ENCODE data around the gene NUTF2. TPM values are rescaled to one million over a fixed set of nuclear protein-coding genes. Genes with fewer than 3 reads are reported as not detected.
A peak's percentile ranks its signal among the peaks of the same experiment; 100 is the strongest.
"Not testable (repeated sequence)": the region's sequence is repeated elsewhere in the genome, so short reads cannot be mapped to it uniquely, and the experiment has no call there.

The NUTF2 gene
- total RNA-seq, 1 donor from 2014 or later: 230 TPM

- DNase-seq (ENCODE audit: low read depth, low spot score): no peak
Measured at GRCh38 chr16:67884684-67885083, 38.0 kb downstream of the NUTF2 start, which contains the start of gene NRN1L. Gene NRN1L (plus strand): TSS chr16:67884885. CDS start chr16:67884904, 19 bp downstream.

DNA sequence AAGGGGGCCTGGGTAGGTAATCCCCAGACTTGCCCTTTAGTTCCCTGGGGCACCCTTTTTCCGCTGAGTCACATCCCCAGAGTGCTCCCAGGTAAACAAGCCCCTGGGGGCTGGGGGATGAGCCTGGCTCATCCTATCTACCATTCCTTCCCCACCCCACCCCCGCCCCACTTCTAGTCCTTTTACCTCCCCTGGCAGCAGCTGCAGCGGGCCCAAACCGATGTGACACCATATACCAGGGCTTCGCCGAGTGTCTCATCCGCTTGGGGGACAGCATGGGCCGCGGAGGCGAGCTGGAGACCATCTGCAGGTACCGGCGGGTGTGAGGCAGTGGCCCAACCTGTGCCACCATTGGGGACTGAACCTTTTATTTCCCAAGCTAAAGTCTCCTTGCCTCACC is 38.8 kb downstream of the NUTF2 start:
- no peak for DNase-seq (ENCODE audit: low read depth, low spot score)

DNA sequence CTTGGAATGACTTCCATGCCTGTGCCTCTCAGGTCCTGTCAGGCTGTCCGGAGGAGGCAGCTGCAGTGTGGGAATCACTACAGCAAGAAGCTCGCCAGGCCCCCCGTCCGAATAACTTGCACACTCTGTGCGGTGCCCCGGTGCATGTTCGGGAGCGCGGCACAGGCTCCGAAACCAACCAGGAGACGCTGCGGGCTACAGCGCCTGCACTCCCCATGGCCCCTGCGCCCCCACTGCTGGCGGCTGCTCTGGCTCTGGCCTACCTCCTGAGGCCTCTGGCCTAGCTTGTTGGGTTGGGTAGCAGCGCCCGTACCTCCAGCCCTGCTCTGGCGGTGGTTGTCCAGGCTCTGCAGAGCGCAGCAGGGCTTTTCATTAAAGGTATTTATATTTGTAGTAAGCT is 39.2 kb downstream of the NUTF2 start:
- DNase-seq (ENCODE audit: low read depth, low spot score): no peak

GRCh38 chr16:67886387-67886786 is 39.7 kb downstream of the NUTF2 start:
- no peak for DNase-seq (ENCODE audit: low read depth, low spot score)

- no peak for DNase-seq (ENCODE audit: low read depth, low spot score)
Measured at GRCh38 chr16:67888331-67888730, 41.6 kb downstream of the NUTF2 start.

- DNase-seq (ENCODE audit: low read depth, low spot score): no peak
Measured at GRCh38 chr16:67892375-67892774, 45.6 kb downstream of the NUTF2 start.

DNA sequence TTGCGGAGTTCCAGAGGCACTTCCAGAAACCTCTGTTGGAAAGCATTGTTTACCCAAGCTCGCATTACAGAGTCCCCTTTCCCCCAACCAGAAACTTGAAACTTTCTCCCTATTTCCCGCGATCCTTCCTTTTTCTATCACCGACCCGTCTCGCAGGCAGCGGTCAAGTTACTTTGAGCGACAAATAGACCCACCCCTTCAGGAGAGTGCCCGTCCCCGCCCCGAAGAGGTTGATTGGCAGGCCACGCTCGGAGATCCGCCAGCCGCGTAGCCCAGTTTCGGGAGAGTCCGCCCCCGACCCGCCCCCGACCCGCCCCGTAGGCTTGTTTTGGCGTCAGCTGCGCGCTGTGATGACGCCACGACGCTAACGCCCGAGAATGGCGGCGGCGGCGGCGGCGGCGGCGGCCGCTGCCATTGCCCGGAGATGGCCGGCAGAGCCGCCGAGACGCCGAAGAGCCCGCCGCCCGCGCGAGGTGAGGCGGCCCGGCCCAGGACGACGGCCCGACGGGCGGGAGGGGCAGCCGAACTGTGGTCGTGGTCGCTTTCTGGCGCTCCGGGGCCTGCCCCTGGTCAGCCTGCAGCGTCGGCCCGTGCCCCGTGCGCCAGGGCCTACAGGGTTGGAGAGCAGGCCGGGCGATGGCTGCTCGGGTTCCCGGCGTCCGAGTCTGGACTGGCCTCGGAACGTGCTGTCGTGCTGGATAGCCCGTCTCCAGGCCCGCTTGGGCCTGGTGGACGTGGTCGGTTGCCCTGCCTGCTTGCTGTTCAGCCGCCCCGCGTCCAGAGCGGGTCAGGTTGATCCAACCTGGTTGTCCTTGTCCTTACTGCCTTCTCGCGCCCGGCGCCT is 46.4 kb downstream of the NUTF2 start, which contains the start of gene PSKH1:
Gene PSKH1 (plus strand): TSS at position 356 of the 844 bp plus-strand sequence. CDS start 15,496 bp downstream, outside the sequence.
- DNase-seq (ENCODE audit: low read depth, low spot score): peak; percentile 87

- no peak for DNase-seq (ENCODE audit: low read depth, low spot score)
Measured at GRCh38 chr16:67893743-67894399, 47.1 kb downstream of the NUTF2 start.

GRCh38 chr16:67897231-67897630 is 50.5 kb downstream of the NUTF2 start:
- peak; percentile 71 for DNase-seq (ENCODE audit: low read depth, low spot score)

- DNase-seq (ENCODE audit: low read depth, low spot score): no peak
Measured at GRCh38 chr16:67901734-67902133, 55.0 kb downstream of the NUTF2 start.

GRCh38 chr16:67902831-67903230 is 56.1 kb downstream of the NUTF2 start:
- peak; percentile 54 for DNase-seq (ENCODE audit: low read depth, low spot score)

DNA sequence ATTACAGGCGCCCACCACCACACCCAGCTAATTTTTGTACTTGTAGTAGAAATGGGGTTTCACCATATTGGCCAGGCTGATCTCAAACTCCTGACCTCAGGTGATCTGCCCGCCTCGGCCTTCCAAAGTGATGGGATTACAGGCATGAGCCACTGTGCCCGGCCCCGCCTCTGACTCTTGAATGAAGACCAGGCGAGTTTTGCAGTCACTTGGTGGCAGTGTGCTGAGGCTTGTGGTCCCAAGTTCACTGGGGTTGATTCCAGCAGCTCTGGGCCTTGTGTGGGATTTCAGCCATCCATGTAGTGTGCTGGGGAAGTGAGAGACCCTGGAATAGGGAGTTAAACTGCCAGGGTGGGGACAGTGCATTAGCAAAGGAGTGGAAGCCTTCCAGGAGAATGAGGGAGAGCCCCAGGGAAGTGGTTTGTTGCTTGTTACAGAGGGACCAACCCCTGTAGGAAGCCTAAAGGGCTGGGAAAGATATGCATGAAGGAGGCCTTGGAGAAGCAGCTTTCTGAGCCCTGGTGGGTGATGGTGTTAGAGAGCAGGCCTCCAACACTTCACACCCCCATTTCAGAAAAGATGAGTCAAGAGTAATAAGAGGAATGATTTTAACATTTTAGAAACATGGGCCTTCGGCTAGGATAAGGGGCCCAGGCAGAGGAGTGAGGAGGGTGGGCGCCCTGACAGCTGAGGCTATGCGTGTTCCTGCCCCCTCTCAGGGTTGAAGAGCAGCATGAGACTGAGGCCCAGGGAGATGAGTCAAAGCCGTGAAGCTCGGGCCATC is 60.9 kb downstream of the NUTF2 start:
- no peak for DNase-seq (ENCODE audit: low read depth, low spot score)

- DNase-seq (ENCODE audit: low read depth, low spot score): no peak
Measured at GRCh38 chr16:67909056-67909742, 62.5 kb downstream of the NUTF2 start.

DNA sequence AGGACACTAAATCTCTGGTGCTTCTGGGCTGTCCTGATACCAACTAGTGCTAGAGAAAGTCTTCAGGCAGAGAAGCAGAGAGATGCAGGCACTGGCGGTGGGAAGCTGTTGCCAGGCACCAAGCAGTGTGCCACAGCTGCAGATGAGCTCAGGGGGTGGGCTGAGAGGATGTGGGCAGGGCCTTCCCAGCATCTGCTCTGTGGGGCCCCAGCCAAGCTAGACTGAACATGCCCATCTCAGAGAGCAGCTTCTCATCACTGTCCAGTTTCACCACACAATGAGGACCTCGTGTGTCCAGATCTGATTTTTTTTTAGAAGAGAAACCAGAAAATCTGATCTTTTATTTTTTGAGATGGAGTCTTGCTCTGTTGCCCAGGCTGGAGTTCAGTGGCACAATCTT is 63.4 kb downstream of the NUTF2 start:
- no peak for DNase-seq (ENCODE audit: low read depth, low spot score)

GRCh38 chr16:67914758-67915495 is 68.2 kb downstream of the NUTF2 start:
- DNase-seq (ENCODE audit: low read depth, low spot score): no peak

DNA sequence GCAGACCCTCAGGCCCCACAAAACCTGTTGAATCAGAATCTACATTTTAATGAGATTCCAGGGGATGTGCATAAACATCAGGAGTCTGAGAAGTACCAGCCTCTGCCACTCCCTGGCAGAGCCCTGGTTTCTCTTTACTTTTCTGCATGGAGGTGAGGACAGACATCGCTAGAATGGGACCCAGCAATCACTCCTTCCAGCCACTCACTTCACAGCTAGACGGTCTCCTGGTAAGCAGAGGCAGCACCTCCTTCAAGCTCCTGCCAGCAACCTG is 68.7 kb downstream of the NUTF2 start:
- DNase-seq (ENCODE audit: low read depth, low spot score): not testable (repeated sequence)

DNA sequence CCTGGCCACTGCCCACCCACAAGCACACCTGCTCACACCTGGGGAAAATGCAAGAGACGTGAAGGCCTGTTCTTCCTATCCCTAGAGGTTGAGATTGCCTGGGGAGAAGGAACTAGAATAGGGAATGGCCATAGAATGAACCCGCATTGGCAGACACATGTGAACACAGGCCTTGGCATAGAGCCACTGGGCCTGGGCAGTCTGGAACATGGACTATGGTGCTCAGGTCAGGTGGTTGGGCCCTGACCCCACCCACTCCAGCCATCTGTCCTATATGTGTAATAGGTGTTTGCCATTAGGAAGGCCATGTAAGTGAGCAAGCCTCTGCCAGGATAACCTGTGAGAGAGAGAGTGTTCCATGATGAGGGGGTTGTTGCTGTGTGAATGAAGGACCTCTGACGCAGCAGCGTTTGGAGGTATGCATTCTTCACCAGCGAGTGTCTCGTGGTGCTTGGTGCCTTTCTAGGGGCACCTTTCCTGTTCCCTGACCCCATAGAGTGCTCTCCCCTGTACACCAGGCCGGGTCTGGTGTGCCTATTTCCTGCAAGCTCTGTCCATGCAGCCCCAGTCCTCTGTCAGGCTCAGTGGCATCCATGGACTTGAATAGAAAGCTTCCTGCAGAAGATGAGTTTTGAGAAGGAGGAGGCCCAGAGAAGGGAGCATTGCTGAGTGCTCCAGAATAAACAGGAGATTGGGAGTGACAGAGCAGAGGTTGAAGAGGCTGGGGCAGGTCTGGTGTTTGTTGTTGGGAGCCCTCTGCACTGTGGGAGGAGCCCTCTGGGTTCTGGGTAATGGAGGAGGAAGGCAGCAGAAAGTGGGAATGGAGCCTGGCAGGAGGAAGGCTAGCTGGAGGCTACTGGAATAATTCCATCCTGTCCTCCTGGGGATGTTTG is 69.3 kb downstream of the NUTF2 start:
- no peak for DNase-seq (ENCODE audit: low read depth, low spot score)

DNA sequence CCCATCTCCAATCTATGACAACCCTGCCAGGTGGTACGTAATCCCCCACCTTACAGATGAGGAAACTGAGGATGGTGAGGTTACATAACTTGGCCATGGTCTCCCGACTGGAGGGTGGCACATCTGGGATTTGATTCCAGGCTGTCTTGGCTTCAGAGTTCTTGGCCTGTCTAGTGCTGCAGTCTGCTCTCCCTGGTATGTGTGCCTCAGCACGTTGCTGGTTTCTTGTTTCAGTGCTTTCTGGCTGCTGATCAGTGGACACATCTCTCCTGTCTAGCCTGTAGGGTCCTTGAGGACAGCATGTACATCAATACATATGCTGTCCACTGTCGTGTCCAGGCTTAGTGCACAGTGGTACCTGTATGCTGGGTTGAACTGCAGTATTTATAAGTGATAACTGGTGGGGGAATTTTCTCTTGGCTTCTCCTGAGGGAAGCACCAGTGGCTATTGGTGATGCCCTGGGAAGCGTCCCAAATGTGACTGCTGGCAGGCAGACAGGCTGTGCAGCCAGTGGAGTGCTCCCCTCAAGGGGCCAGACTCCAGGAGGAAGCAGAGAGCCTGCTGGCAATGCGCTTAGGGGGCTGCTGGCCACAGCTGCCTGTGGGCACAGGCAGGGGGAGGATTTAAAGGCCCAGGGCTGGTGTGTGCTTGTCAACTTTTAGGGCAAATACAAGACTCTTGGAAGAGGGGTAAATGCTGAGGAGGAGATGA is 70.6 kb downstream of the NUTF2 start:
- no peak for DNase-seq (ENCODE audit: low read depth, low spot score)

GRCh38 chr16:67917852-67918236 is 71.1 kb downstream of the NUTF2 start:
- DNase-seq (ENCODE audit: low read depth, low spot score): no peak
